Right lobe of liver (tissue), 4 donors: Measurements from ENCODE around the gene CRK.

Experiments
- CTCF ChIP-seq, 4 donors: fragments of 200-600 bp in 3 of 4; fragments of 450-650 bp in 1 of 4; IDR thresholded peaks; one replicate each; pipeline versions ENCODE4 v1.5.1 to v1.8.0; 2016 to 2022; ENCODE audit warnings: antibody characterized with exemption in 4 of 4, mild to moderate bottlenecking in 2 of 4
- POLR2A ChIP-seq: fragments of 450-650 bp; IDR thresholded peaks from one replicate; pipeline ENCODE4 v1.6.1; 2017; ENCODE audit warnings: antibody characterized with exemption, mild to moderate bottlenecking
- donor health status: DM: no; HTN: no; CAD: no.
- donor health status: DM: no; HTN: no; CAD: no.
- donor health status: DM: no; HTN: yes; CAD: no.

- no peak for TF ChIP-seq CTCF (IDR thresholded peaks at IDR 0.05)
- TF ChIP-seq POLR2A: no peak
These were observed 81.4 kb downstream of the CRK start for GRCh38 chr17:1374431-1375177.
